Measurements from ENCODE around the gene ABHD2.

DNA sequence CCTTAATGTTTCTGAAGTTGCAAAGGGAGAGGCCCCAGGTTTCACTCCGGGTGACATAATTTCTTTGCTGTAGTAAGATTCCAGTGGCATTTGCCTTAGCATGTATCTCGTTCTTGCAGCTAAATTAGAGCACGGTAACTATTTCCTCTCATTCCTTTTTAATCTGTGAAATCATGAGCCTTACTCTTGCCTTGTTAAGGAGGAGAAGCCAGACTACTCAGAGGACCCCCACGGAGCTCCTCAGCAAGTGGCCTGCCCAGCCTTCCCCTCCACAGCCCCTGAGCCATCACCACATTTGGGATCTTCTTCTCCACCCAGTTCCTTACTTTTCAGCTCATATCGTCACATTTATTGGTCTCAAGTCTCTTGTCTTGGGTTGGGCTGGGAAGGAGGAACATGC, 54.2 kb downstream of the ABHD2 start:
- TF ChIP-seq, protein P1, sequence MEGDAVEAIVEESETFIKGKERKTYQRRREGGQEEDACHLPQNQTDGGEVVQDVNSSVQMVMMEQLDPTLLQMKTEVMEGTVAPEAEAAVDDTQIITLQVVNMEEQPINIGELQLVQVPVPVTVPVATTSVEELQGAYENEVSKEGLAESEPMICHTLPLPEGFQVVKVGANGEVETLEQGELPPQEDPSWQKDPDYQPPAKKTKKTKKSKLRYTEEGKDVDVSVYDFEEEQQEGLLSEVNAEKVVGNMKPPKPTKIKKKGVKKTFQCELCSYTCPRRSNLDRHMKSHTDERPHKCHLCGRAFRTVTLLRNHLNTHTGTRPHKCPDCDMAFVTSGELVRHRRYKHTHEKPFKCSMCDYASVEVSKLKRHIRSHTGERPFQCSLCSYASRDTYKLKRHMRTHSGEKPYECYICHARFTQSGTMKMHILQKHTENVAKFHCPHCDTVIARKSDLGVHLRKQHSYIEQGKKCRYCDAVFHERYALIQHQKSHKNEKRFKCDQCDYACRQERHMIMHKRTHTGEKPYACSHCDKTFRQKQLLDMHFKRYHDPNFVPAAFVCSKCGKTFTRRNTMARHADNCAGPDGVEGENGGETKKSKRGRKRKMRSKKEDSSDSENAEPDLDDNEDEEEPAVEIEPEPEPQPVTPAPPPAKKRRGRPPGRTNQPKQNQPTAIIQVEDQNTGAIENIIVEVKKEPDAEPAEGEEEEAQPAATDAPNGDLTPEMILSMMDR (conservative IDR thresholded peaks at IDR 0.05; ENCODE audit: low read depth, low read length): no peak
- TF ChIP-seq EZH2 (IDR thresholded peaks at IDR 0.05; ENCODE audit: borderline replicate concordance, low read depth, low read length, poor library complexity, severe bottlenecking): no peak
